Measurements from ENCODE around the gene TLL1.

The TLL1 gene

DNA sequence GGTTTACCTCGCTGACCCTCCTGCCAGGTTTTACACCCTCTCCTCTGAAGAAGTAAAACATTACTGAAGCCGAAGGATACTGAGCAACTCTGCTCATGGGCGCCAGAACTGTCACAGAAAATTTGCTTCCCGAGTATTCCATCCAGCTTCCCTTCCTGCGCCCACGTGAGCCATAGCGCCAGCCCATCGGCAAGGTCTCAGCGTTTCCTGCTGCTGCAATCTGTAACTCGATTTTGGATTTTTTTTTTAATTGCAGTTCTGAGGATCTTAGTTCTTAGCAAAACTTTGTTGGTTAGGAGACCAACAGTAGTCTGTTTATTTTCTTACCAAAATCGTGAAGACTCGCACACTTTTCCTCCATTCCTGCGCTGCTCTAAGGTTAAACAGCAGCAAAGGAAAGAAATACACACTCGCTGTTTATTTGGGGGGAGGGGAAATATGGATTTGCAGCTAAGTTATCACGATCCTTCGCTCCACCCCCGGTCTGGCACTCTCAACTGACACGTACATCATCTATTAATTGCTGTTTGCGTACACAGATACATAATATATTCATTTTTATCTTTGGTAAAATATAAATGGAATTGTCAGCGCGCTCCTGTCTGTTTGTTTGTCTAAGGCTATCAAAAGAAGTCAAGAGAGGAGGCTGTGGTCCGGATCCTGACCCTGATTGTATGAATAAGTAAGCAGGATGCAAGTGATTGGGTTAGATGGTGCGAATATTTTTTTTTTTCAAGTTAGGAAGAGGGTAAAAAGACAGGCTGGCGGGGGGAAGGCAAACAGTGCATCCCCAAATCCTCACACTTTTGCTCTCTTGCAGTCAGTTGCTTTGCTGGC, at the start of gene TLL1:
TSS of gene TLL1 (plus strand) at position 777 of the 837 bp plus-strand sequence. CDS start 668 bp downstream, outside the sequence.
- DNase-seq (ENCODE audit: low read depth) = no peak

DNA sequence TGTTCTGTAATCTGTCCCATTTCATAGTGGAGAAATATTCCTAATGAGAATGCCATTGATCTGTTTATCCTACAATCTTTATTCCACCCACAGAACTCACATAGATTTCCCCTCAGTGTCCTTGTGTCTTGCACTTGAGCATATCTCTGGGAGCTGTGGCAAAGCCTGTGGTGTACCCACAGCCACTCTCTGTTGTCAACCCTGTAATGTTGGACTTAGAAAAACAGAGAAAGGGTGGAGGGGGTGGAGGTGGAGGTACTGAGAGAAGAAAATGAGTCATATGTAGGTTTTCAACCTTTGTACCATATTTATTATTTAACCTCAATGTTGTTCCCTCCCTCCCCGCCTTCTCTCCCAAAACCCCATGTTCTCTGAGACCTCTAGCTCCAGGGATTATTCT, 46.9 kb upstream of the TLL1 start:
- no peak for DNase-seq (ENCODE audit: low read depth)

GRCh38 chr4:165827018-165827417, 46.0 kb upstream of the TLL1 start:
- DNase-seq (ENCODE audit: low read depth) = no peak

GRCh38 chr4:165828928-165829327, 44.1 kb upstream of the TLL1 start:
- no peak for DNase-seq (ENCODE audit: low read depth)

DNA sequence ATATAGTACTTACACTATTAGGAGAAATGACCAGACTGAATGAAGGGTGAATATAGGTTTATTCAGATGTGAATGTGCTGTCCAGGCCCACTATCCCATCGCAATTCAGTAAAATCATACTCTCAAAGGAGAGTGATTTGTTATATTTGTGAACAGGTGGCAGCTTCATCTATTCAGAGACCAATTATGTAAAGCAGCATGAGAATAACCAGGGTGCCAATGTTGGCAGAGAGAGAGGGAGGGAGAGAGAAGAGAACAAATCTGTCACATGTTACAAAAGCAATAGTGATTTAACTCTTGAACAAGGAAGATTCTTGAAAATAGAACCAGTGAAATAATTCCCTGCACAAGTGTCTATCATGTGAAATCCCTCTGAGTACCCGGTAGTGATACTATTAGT, 38.9 kb upstream of the TLL1 start:
- no peak for DNase-seq (ENCODE audit: low read depth)

GRCh38 chr4:165838575-165838974, 34.5 kb upstream of the TLL1 start:
- DNase-seq (ENCODE audit: low read depth) = no peak

- DNase-seq (ENCODE audit: low read depth) = no peak
Measured at GRCh38 chr4:165839615-165840333, 33.3 kb upstream of the TLL1 start.

DNA sequence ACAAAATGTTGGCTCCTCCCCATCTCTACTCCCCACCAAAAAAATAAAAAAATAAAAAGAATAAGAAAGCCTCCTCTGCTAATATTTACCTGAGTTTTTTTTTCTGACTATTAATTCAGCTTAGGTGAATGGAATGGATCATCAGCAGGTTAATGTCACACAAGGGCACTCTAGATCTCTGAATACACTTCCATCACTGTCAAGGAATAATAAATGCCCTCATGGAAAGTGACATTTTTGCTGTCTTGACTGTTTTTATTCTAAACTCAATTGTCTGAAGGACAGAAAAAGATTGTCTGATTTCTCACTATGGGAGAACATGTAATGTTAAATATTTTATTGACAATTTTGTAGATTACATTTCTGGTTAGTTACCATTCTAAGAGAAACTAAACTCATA, 30.4 kb upstream of the TLL1 start:
- no peak for DNase-seq (ENCODE audit: low read depth)

DNA sequence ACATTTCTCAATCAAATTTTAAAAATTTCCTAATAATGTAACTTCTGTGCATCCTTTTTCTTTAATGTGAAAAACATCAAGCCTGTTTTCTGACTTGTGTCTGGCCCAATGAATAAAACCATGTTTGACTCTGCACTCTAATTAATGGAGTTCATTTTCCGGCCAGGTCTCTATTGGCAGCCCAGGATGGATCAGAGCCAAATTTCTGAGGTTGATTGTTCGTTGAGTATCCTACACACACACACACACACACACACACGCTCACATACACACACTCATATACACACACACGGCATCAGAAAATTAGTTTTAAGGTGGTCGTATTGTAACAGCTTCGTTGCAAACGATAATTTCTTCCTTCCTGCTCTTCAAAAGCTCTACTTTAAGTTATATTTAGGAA, 28.9 kb upstream of the TLL1 start:
- no peak for DNase-seq (ENCODE audit: low read depth)

DNA sequence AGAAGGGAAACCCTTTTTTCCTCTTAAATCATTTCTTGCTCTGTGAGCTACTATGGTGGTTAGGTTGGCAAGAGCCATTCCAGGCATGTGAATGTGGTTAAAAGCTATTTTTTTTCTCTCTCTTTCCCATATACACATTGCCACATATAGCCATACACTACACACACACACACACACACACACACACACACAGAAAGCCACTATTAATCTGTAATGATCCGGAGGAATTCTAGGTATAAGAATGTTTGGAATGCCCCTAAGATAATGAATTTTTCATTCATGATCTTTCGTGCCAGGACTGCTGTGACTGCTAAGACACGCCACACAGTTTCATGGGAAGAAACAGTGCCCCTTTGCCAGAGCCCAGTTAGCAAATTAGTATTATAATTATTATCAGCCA, 21.8 kb upstream of the TLL1 start:
- no peak for DNase-seq (ENCODE audit: low read depth)

DNA sequence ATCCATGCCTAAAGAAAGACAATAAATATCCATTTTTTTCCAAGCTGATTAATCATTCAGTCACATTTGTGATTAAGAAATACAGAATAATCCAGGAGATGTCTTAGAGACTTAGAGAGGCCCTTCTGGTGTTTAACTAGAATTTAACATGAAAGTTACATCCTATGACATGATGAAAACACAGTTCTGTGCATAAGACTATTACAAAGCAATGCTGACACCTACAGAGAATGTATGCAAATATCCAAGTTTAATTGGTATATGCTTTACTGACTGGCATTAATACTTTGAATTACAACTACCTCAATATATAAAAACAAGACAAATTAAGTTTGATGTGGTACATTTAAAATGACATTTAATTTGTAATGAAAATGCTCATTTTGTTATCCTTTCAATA, 17.8 kb upstream of the TLL1 start:
- no peak for DNase-seq (ENCODE audit: low read depth)

DNA sequence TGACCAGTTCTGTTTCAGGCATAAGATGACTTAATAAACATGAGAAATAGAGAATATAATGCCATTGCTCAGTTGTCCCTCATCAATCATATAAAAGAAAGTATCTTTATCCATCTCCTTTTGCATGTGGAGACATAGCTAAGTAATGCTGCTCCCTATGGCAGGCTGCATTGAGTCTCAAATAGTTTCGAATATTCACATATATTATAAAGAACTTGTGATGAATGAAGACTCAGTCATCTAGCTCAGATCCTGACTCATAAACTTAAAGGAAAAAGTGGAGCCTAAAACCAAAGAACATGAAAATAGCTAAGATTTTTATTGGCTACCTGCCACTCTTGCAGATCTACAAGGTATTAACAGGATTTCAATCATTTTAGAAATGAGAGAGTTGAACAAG, 11.7 kb upstream of the TLL1 start:
- no peak for DNase-seq (ENCODE audit: low read depth)

DNA sequence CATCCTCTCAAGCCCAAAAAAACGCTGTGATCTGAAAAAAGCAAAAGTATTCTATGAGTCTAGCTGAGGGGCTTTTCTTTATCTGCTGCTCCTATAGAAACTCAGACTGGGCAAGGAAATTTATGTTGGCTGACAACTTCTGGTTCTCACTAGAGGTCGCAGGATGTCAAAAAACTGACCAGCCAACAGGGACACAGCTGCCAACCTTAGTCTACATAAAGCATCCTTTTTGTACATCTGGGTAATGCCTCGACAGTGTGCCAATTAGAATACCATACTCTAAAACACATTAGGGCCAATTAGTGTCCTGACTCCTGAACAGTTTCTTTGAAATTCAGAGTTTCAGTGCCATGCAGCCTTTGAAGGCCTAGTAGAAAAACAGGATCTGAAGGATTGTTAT, 8.8 kb upstream of the TLL1 start:
- DNase-seq (ENCODE audit: low read depth) = no peak

DNA sequence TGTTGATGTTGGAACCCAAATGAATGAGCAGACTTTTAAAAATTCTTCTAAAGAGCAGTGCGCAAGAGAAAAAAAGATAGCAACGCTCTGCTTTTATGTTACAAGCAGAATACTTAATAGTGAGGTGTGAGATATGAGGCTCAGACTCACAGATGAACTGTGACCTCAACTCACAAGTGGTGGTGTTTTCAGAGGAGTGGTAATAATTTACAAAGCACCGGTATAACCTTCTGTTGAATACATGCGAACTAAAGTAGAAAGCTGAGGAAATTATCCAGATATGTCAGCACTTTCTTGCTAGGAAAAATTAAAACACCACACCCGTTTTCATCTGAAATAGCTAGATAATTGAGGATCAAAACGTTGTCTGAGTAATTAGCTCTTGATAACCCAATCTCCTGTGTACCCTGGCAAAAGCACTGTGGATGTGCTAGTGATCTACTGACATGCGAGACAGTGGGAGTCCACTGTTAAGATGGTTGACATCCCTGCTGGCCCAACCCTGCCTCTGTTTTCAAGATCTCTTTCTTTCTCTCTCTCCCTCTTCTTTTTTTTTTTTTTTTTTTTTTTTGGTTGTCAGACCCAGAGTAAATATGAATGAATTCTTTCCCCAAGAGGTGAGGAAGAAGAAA, 6.9 kb upstream of the TLL1 start:
- DNase-seq (ENCODE audit: low read depth) = no peak

- DNase-seq (ENCODE audit: low read depth) = no peak
Measured at GRCh38 chr4:165867961-165868360, 5.1 kb upstream of the TLL1 start.

GRCh38 chr4:165873298-165874071, 448 bp downstream of the TLL1 start:
- no peak for DNase-seq (ENCODE audit: low read depth)

- DNase-seq (ENCODE audit: low read depth) = no peak
Measured at GRCh38 chr4:165874072-165874790, 1.2 kb downstream of the TLL1 start.

- DNase-seq (ENCODE audit: low read depth) = no peak
Measured at GRCh38 chr4:165874791-165875371, 1.8 kb downstream of the TLL1 start.

DNA sequence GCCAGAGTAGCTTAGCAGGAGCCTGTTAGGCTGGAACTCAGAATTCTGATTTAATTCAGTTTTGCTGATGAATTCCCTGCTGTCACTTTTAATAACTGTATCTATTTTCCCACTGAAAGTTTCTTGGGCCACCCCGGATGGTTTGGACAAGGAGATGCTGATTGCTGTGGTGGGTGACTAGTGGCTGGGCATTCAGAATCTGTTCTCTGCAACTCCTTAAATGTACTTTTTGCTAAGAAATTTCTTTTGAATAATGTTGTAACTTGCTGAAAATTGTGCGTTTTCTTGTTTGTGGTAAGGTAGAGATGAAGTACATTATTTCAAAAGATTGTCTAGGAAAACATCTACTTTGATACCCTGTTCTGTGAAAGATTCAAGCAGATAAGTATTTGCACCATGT, 2.4 kb downstream of the TLL1 start:
- no peak for DNase-seq (ENCODE audit: low read depth)

DNA sequence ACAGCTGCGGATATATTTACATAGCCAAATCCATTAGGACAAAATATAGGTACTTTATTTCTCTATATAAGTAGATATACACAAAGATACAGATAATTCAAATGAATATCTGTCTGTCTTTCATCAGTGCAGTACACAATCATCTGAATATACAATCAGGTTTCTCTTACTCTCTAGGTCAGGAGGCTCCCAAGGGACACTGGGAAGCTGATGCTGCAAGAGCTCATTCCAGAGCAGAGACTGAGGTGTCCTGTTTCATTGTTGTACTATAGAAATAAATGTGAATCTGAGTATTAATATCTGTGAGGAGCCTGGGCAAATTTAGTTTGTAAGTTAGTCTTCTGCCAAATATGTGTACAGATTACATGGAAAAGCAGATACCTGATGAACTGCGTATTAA, 4.2 kb downstream of the TLL1 start:
- DNase-seq (ENCODE audit: low read depth) = no peak

GRCh38 chr4:165879641-165880040, 6.6 kb downstream of the TLL1 start:
- DNase-seq (ENCODE audit: low read depth) = no peak
